ENCODE measurements around the gene EPSTI1.

EPSTI1 gene

DNA sequence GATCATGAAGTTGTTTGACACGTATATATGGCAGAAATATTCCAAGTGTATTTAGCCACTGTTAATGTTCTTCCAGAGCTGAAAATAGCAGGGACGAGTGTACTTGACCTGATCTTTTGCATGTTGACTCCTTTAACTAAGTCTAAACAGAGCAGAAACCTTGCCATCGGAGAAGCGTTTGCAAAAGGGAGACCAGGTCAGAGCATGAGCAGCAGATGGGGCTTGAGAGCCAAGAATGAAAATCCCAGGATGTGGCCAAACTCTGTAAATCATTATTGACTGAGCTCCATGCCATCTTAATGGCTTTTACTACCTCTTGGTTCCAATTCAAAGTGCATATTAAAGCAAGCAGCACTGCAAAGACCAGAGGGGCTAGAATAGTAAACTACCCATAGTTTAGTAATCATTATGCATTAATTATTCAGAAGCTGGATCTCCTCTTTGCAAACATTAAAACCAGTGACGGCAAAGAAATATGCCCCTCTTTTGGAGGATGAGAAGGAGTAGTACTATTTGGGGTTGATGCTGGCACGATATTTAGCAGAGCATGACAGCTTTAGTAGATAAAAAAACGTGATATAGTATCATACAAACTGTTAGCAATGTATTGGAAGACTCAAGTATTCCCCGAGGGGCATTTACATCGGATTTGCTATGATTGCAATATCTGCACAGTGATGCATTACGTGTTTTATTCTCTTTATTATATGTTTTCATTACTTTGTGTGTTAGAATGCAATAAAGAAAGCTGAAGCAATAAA, 154.9 kb downstream of the EPSTI1 start:
- H3K27ac ChIP-seq, result no peak overlapping the region
- POLR2A ChIA-PET (ENCODE audit: low non-redundant PET), result no interaction called here
- TF ChIP-seq, protein P1, sequence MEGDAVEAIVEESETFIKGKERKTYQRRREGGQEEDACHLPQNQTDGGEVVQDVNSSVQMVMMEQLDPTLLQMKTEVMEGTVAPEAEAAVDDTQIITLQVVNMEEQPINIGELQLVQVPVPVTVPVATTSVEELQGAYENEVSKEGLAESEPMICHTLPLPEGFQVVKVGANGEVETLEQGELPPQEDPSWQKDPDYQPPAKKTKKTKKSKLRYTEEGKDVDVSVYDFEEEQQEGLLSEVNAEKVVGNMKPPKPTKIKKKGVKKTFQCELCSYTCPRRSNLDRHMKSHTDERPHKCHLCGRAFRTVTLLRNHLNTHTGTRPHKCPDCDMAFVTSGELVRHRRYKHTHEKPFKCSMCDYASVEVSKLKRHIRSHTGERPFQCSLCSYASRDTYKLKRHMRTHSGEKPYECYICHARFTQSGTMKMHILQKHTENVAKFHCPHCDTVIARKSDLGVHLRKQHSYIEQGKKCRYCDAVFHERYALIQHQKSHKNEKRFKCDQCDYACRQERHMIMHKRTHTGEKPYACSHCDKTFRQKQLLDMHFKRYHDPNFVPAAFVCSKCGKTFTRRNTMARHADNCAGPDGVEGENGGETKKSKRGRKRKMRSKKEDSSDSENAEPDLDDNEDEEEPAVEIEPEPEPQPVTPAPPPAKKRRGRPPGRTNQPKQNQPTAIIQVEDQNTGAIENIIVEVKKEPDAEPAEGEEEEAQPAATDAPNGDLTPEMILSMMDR (conservative IDR thresholded peaks at IDR 0.05; ENCODE audit: low read depth), result 0 out of 2 replicates have a peak, but pooled peaks have one; percentile 8
- DNase-seq (ENCODE audit: low spot score), result no peak
- CTCF ChIA-PET, result no interaction called here

Data from RWPE1 (cell line).